ENCODE data around the gene ZNF629.

The ZNF629 gene

GRCh38 chr16:30757316-30757715, 29.7 kb downstream of the ZNF629 start:
- in situ Hi-C loops (cut with MboI; ENCODE audit: low sequenced_read_pairs, unreplicated experiment) = no loop called here
- no peak for DNase-seq (ENCODE audit: low spot score)
- TF ChIP-seq CTCF (IDR thresholded peaks at IDR 0.05; ENCODE audit: borderline replicate concordance, control extremely low read depth, extremely low read depth, insufficient read depth, missing control alignments) = no peak

- DNase-seq (ENCODE audit: low spot score) = no peak
- in situ Hi-C loops (cut with MboI; ENCODE audit: low sequenced_read_pairs, unreplicated experiment) = no loop called here
- TF ChIP-seq CTCF (IDR thresholded peaks at IDR 0.05; ENCODE audit: borderline replicate concordance, control extremely low read depth, extremely low read depth, insufficient read depth, missing control alignments) = no peak
Measured at GRCh38 chr16:30756781-30757100, 30.3 kb downstream of the ZNF629 start.

DNA sequence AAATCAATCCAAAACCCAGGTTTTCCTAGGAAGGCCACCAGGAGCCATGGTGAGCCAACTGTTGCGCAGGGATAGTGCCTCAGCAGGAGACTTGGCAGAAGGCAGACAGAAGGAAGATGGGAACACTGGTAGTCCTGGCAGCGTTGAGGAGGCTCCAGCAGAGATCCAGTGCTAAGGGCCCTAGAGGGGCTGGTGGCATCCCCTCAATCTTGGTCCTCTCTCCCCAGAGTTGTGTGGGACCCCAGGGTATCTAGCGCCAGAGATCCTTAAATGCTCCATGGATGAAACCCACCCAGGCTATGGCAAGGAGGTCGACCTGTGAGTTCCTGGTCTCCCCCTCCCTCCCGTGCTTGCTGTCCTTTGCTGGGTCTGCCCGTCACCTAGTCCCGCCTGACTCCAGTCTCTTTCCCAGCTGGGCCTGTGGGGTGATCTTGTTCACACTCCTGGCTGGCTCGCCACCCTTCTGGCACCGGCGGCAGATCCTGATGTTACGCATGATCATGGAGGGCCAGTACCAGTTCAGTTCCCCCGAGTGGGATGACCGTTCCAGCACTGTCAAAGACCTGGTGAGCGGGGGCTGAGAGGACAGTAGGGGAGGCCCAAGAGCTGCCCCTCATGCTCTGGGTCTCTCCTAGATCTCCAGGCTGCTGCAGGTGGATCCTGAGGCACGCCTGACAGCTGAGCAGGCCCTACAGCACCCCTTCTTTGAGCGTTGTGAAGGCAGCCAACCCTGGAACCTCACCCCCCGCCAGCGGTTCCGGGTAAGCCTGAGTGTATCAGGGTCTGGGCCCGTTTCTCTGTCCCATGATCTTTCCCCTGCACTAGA, 30.8 kb downstream of the ZNF629 start:
- in situ Hi-C loops (cut with MboI; ENCODE audit: low sequenced_read_pairs, unreplicated experiment) = no loop called here
- no peak for DNase-seq (ENCODE audit: low spot score)
- TF ChIP-seq CTCF (IDR thresholded peaks at IDR 0.05; ENCODE audit: borderline replicate concordance, control extremely low read depth, extremely low read depth, insufficient read depth, missing control alignments) = no peak

GRCh38 chr16:30753596-30753995, 33.4 kb downstream of the ZNF629 start:
- TF ChIP-seq CTCF (IDR thresholded peaks at IDR 0.05; ENCODE audit: borderline replicate concordance, control extremely low read depth, extremely low read depth, insufficient read depth, missing control alignments) = no peak
- no peak for DNase-seq (ENCODE audit: low spot score)
- in situ Hi-C loops (cut with MboI; ENCODE audit: low sequenced_read_pairs, unreplicated experiment) = no loop called here

DNA sequence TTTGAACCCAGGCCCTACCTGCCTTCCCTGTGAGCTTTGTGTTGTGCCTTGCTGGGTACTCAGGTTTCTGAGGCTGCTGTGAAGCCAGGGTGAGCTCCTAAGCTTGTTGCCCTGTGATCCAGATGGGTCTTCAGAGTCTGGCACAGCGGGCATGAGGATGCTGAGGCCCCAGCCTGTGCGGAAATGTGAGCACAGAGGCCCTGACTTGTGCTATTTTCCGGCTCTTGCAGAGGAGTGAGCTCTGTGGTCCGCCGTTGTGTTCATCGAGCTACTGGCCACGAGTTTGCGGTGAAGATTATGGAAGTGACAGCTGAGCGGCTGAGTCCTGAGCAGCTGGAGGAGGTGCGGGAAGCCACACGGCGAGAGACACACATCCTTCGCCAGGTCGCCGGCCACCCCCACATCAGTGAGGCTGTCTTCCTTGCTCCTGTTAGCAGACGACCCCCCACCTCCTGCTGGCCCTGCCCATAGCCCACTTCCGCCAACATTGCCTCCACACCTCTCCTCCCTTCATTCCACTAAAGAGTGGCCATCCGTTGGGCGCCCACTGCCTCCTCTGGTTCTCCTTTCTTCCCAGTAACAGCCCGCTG, 36.0 kb downstream of the ZNF629 start:
- in situ Hi-C loops (cut with MboI; ENCODE audit: low sequenced_read_pairs, unreplicated experiment) = no loop called here

GRCh38 chr16:30750201-30750600, 36.8 kb downstream of the ZNF629 start:
- DNase-seq (ENCODE audit: low spot score) = no peak
- in situ Hi-C loops (cut with MboI; ENCODE audit: low sequenced_read_pairs, unreplicated experiment) = no loop called here
- no peak for TF ChIP-seq CTCF (IDR thresholded peaks at IDR 0.05; ENCODE audit: borderline replicate concordance, control extremely low read depth, extremely low read depth, insufficient read depth, missing control alignments)

More for the DNA sequence above, 36.0 kb downstream of the ZNF629 start:
- DNase-seq (ENCODE audit: low spot score) = no peak
- no peak for TF ChIP-seq CTCF (IDR thresholded peaks at IDR 0.05; ENCODE audit: borderline replicate concordance, control extremely low read depth, extremely low read depth, insufficient read depth, missing control alignments)
